Hematopoietic multipotent progenitor cell treated with erythropoietin and hydrocortisone succinate and interleukin-3 and kit ligand, for 15 days (in vitro differentiated cells): ENCODE measurements around the gene FAM229B.
"Not testable (repeated sequence)": the region's sequence is repeated elsewhere in the genome, so short reads cannot be mapped to it uniquely, and the experiment has no call there.

Experiments used
- DNase-seq: peaks from one replicate; pipeline ENCODE4 v3.0.0-alpha.2; 2015; ENCODE audit warnings: low spot score

Gene FAM229B

DNA sequence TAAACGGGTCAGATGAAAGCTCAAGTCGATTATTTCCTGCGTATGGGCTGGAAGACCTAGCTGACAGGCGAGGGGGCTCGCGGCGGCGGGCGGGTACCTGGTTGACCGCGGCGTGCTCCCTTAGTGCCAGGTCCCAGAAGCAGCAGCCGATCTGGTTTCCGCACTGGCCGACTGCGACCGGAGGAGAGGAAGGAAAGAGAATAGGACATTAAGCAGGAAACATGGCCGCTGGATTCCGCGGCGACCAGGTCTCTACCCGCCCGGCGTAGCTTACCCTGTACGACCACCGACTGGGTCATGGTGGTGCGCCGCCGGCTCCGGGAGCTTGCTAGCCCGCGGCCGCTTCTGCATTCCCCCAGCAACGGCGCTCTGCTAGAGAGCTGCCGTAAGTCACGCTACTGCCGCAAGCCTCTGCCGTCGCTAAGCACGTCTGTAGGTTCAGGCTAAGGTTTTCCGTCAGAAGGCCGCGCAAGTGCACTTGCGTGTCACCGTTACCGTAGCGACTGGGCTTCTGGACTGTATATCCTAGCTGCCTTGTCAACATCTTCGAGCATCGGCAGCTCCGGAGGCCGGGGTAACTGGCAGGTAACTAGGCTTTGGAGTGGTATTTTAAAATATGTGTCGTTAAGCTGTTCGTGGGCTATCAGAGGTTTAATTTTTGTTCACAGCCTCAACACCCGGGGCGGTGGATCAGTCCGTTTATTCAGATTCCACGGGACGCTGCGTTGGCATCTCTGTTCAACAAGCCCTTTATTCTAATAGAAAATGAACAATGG lies at the start of gene FAM229B, which contains the start of gene TUBE1:
TSS of gene FAM229B (plus strand) at position 456 of the 776 bp plus-strand sequence. CDS start 11,693 bp downstream, outside the sequence.
TSS of gene TUBE1 (minus strand) at position 347 of the 776 bp plus-strand sequence. CDS start at position 299, 48 bp downstream.
- peak; percentile 91 for DNase-seq

DNA sequence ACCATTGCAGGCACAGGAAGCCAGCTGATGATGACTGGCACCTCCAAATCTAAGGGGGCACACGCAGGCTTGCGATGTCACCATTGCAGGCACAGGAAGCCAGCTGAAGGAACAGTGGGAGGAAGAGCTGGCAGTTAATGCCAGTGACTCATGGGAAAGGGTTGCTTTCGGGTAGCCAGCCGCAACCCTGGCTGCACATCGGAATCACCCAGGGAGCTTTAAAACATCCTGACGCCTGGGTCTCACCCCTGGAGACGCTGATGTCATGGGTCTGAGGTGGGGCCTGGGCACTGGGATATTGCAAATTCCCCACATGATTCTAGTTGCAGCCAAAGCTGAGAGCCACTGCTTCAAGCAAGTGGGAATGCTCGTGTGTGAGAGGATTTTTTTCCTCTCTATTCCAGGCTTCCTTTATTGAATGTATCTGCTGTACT lies 49.6 kb upstream of the FAM229B start:
- no peak for DNase-seq

DNA sequence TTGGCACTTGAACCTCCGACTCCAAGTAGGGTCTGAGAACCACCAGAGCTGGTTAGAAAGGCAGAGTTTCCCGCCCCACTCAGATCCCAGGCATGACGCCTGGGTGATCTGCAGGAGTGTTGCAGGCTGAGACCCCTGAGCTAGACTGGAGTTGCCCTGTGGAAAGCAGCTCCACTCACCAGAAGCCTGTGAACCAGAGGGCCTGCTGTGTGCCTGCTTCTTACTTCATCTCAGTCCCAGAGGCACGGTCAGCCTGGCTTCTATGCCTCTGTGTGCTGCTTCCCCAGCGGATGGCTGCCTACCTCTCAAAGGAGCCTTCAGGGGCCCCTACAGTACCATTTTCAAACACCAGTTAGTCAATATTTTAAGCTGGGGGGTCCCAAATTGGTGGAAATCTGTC lies 49.1 kb upstream of the FAM229B start:
- no peak for DNase-seq

DNA sequence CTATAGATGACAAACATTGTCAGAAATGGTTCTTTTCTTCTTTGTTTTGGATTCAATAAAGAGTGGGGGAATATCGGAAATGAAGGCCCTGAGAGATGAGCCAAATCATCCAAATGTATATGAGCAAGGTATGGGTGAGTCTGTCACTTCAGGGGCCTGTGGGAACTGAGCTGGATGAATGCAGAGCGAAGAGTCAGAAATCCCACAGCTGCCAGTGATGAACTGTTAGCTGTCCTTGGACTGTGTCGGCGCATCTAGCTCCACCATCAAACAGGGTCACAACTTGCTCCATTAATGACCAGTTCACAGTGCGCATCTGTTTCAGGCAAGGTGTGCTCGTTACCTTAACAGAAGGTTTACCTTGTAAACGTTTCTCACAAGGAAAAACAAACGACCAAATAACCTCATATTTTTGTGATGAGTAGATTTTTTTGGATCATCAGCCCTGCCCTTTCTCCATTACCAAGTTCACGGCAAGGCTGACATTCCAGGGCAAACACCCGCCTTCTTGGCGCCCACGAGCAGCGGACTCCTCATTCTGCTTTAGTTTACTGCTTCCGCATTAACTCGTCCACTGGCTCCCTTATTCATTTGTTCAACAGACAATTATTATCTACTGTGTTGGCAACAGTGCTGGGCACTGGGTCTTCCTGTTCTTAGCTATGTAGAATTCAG lies 48.5 kb upstream of the FAM229B start:
- no peak for DNase-seq

- no peak for DNase-seq
Observed at GRCh38 chr6:112039431-112039770, 48.0 kb upstream of the FAM229B start.

- DNase-seq, result no peak
Observed at GRCh38 chr6:112040956-112041355, 46.4 kb upstream of the FAM229B start.

DNA sequence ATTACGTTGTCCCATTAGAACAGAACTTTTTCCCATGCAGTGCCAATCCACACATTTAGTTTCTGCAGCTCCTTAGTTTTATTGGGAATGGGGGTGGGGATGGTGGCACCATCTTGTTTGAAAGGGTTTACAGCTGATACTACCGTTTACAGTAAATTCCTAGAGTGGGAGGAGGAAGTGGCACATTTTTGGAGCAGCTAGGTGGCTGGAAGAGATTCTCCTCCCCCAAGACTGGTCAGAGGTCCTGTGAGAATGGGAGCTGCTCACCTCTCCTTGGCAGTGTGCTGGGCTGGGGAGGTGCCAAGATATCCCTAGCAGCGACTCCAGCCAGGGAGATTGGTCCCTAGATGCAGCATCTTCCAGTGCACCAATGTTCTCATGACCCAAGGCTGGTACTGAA lies 45.9 kb upstream of the FAM229B start:
- no peak for DNase-seq

DNA sequence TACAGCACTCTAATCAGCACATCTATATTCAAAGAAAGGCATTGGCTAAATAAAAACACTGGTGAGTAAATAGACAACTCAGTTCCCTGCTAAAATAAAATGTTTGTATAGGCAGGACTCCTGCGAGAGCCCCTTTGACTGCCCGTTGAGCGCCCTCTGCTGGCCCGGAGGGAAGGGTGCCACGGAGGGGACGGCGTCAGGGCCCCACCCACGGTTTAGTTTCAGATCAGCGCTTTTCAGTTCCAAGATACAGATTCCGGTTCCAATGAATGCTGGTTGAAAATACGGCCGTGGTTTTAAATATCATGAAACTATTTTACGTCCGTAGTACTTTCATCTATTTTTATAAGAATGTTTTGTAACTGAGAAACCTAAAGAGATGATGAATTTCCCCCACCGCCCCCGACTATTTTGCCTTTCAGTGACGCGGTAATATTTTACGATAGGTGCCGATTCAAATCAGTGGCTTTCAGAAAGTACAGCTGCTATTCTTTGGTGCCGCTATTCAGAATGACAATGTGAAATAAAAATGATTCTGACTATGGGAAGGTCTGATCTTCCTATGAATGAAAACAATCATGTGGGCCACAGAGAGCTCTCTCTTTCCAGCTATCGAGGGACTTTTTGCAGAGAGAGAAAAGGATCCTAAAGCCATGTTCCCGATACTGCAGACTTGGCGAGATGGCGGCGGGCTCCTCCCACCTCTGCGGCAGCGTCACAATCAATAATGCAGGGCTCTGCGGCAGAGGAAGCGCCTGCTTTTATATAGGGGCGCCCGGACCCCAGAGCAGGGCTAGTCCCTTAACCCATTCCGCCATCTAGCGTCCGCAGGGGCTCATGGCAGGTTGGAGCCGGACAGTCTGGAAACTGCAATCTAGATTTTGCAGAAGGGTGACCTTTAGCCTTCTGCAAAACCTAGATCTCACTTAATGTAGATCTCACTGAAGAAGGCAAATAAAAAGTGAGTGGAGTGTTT lies 44.1 kb upstream of the FAM229B start:
- DNase-seq, result peak; percentile 81

GRCh38 chr6:112044196-112044595 lies 43.2 kb upstream of the FAM229B start:
- no peak for DNase-seq

GRCh38 chr6:112044856-112045255 lies 42.5 kb upstream of the FAM229B start:
- no peak for DNase-seq

DNA sequence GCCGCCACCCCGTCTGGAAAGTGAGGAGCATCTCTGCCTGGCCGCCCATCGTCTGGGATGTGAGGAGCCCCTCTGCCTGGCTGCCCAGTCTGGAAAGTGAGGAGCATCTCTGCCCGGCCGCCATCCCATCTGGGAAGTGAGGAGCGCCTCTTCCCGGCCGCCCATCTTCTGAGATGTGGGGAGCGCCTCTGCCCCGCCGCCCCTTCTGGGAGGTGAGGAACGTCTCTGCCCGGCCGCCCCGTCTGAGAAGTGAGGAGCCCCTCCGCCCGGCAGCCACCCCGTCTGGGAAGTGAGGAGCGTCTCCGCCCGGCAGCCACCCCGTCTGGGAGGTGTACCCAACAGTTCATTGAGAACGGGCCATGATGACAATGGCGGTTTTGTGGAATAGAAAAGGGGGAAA lies 39.9 kb upstream of the FAM229B start:
- not testable (repeated sequence) for DNase-seq

- DNase-seq, result no peak
Observed at GRCh38 chr6:112049026-112049799, 38.2 kb upstream of the FAM229B start.

- no peak for DNase-seq
Observed at GRCh38 chr6:112049996-112050395, 37.4 kb upstream of the FAM229B start.

DNA sequence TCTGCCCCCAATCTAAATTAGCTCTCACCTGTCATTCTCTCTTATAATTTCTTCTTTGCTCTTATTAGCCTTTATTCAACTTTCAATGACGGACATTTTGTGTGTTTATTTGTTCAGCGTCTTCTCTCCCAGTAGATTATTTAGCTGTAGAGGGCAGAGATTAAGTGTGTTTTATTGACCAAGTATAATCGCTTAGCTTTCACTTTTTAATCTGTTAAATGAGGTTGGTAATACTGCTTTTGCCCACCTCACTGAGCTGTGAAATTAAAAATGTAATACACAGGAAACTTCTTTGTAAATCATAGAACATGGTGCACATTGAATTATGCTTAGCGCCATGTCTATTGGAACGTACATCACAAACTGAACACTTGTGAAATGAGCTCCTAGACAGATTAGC lies 37.0 kb upstream of the FAM229B start:
- DNase-seq, result no peak

- DNase-seq, result not testable (repeated sequence)
Observed at GRCh38 chr6:112051251-112051740, 36.1 kb upstream of the FAM229B start.

GRCh38 chr6:112054001-112054400 lies 33.4 kb upstream of the FAM229B start, which contains the start of gene CCN6:
CCN6 (plus strand) TSS chr6:112054104; CDS start chr6:112054358, 254 bp downstream.
- DNase-seq, result no peak

- no peak for DNase-seq
Observed at GRCh38 chr6:112054555-112055190, 32.7 kb upstream of the FAM229B start.

DNA sequence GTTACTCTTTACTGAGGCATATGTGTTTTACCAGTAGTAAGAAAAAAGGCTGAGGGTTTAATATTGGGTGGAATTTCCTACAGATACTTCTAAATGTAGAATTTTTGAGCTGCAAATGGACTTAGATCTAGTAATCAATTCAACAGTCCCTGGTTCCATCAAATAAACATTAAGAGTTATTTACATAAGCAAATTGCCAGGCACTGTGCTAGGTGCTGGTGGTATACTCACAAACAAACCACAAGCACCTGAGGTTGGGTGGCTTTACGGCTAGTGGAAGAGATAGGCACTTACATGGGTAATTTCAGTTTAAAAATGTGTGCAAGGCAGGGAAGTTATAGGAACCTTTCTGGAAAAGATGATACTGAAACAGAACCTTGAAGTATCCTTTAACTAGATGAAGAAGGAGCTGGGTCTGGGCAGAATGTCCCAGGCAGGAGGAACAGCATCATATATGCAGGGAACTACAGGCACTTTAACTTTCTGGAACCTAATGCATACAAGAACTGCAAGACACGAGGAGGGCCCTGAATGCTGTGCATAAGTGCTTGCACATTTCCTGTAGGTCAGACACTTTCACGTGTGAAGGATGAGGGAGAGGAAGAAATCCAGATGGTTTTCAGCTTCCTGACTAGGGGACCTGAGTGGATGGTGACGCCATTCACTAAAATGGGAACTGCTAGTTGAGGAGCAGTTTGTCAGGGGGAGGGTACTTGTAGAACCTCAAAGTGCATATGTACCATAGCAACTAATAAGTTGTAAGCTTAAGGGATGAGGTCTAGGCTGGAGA lies 29.0 kb upstream of the FAM229B start:
- no peak for DNase-seq

GRCh38 chr6:112061605-112062004 lies 25.8 kb upstream of the FAM229B start:
- no peak for DNase-seq

GRCh38 chr6:112062966-112063365 lies 24.4 kb upstream of the FAM229B start:
- no peak for DNase-seq
